Fibroblast of skin of left biceps (primary cell): Measurements from ENCODE around the gene KRT1.

Experiments
- DNase-seq, 2 experiments: peaks; one replicate each; pipeline ENCODE4 v3.0.0-alpha.2; 2013; ENCODE audit warnings: low read depth in 2 of 2

Gene KRT1

GRCh38 chr12:52660934-52661499 lies 19.2 kb downstream of the KRT1 start:
- DNase-seq, result no peak

- DNase-seq, result no peak
These were observed 20.3 kb downstream of the KRT1 start for GRCh38 chr12:52659951-52660350.

GRCh38 chr12:52659395-52659794 lies 20.8 kb downstream of the KRT1 start:
- DNase-seq, result no peak

GRCh38 chr12:52658196-52658595 lies 22.0 kb downstream of the KRT1 start:
- DNase-seq, result no peak

- no peak for DNase-seq
These were observed 22.8 kb downstream of the KRT1 start for GRCh38 chr12:52657250-52657902.

GRCh38 chr12:52656616-52657015 lies 23.6 kb downstream of the KRT1 start:
- no peak for DNase-seq

- DNase-seq, result no peak
These were observed 24.5 kb downstream of the KRT1 start for GRCh38 chr12:52655720-52656124.

- DNase-seq, result no peak
These were observed 25.0 kb downstream of the KRT1 start for GRCh38 chr12:52655251-52655650.

- no peak for DNase-seq
These were observed 28.4 kb downstream of the KRT1 start, which contains the start of gene KRT2 for GRCh38 chr12:52651726-52652261. Gene KRT2 (minus strand): TSS chr12:52652211. CDS start chr12:52652142, 69 bp downstream.

GRCh38 chr12:52650520-52651081 lies 29.6 kb downstream of the KRT1 start:
- DNase-seq, result no peak

- no peak for DNase-seq
These were observed 31.1 kb downstream of the KRT1 start for GRCh38 chr12:52649066-52649465.

GRCh38 chr12:52648012-52648550 lies 32.1 kb downstream of the KRT1 start:
- DNase-seq, result no peak

GRCh38 chr12:52647601-52648000 lies 32.6 kb downstream of the KRT1 start:
- DNase-seq, result no peak

GRCh38 chr12:52646613-52647012 lies 33.6 kb downstream of the KRT1 start:
- no peak for DNase-seq

- DNase-seq, result no peak
These were observed 34.2 kb downstream of the KRT1 start for GRCh38 chr12:52645982-52646381.

- DNase-seq, result no peak
These were observed 35.0 kb downstream of the KRT1 start for GRCh38 chr12:52645120-52645761.

- no peak for DNase-seq
These were observed 36.2 kb downstream of the KRT1 start for GRCh38 chr12:52644078-52644415.

- DNase-seq, result no peak
These were observed 36.8 kb downstream of the KRT1 start for GRCh38 chr12:52643233-52644077.

GRCh38 chr12:52641468-52641867 lies 38.7 kb downstream of the KRT1 start:
- no peak for DNase-seq

- DNase-seq, result no peak
These were observed 42.9 kb downstream of the KRT1 start for GRCh38 chr12:52637299-52637698.

GRCh38 chr12:52636592-52637258 lies 43.5 kb downstream of the KRT1 start:
- DNase-seq, result peak in 1 of 2 experiments; percentile 1
